NCI-H2107 treated with DMSO at 0.1 percent for 48 hours (cell line): ENCODE results near the gene ARHGAP23.

Experiments
- DNase-seq: peaks from one replicate; lab custom pipeline; 2025; ENCODE audit not compliant: unreplicated experiment; lab: John Stamatoyannopoulos, UW

Gene ARHGAP23

GRCh38 chr17:38442548-38442947 is 14.3 kb downstream of the ARHGAP23 start:
- DNase-seq, result no peak

GRCh38 chr17:38443356-38444031 is 15.2 kb downstream of the ARHGAP23 start:
- no peak for DNase-seq

- peak; percentile 21 for DNase-seq
Observed at GRCh38 chr17:38444151-38444550, 15.9 kb downstream of the ARHGAP23 start.

- DNase-seq, result peak; percentile 13
Observed at GRCh38 chr17:38447502-38448085, 19.3 kb downstream of the ARHGAP23 start.

GRCh38 chr17:38448208-38448771 is 20.0 kb downstream of the ARHGAP23 start:
- DNase-seq, result no peak

- DNase-seq, result no peak
Observed at GRCh38 chr17:38449364-38449763, 21.1 kb downstream of the ARHGAP23 start.

- no peak for DNase-seq
Observed at GRCh38 chr17:38450557-38451029, 22.3 kb downstream of the ARHGAP23 start.

- no peak for DNase-seq
Observed at GRCh38 chr17:38451030-38451839, 23.0 kb downstream of the ARHGAP23 start.

GRCh38 chr17:38451840-38452529 is 23.7 kb downstream of the ARHGAP23 start:
- DNase-seq, result no peak

- no peak for DNase-seq
Observed at GRCh38 chr17:38452719-38453118, 24.5 kb downstream of the ARHGAP23 start.

GRCh38 chr17:38453951-38454421 is 25.7 kb downstream of the ARHGAP23 start:
- DNase-seq, result no peak

GRCh38 chr17:38454532-38454931 is 26.3 kb downstream of the ARHGAP23 start:
- no peak for DNase-seq

- no peak for DNase-seq
Observed at GRCh38 chr17:38455288-38455915, 27.1 kb downstream of the ARHGAP23 start.

- DNase-seq, result peak; percentile 36
Observed at GRCh38 chr17:38456031-38456815, 28.0 kb downstream of the ARHGAP23 start.

- DNase-seq, result no peak
Observed at GRCh38 chr17:38457577-38458371, 29.5 kb downstream of the ARHGAP23 start.

- no peak for DNase-seq
Observed at GRCh38 chr17:38458521-38458920, 30.3 kb downstream of the ARHGAP23 start.

GRCh38 chr17:38459567-38459966 is 31.3 kb downstream of the ARHGAP23 start:
- DNase-seq, result peak; percentile 5

GRCh38 chr17:38460082-38460715 is 31.9 kb downstream of the ARHGAP23 start:
- DNase-seq, result peak; percentile 16
